Measurements from ENCODE around the gene ST8SIA6. TPM values are rescaled to one million over a fixed set of nuclear protein-coding genes. Genes with fewer than 3 reads are reported as not detected.

ST8SIA6 gene
- total and polyA plus RNA-seq, 2 of the 8 experiments (the other 6 are each of a cell fraction or from before 2014, with no cell fraction given) = 0.70 to 1.1 TPM

DNA sequence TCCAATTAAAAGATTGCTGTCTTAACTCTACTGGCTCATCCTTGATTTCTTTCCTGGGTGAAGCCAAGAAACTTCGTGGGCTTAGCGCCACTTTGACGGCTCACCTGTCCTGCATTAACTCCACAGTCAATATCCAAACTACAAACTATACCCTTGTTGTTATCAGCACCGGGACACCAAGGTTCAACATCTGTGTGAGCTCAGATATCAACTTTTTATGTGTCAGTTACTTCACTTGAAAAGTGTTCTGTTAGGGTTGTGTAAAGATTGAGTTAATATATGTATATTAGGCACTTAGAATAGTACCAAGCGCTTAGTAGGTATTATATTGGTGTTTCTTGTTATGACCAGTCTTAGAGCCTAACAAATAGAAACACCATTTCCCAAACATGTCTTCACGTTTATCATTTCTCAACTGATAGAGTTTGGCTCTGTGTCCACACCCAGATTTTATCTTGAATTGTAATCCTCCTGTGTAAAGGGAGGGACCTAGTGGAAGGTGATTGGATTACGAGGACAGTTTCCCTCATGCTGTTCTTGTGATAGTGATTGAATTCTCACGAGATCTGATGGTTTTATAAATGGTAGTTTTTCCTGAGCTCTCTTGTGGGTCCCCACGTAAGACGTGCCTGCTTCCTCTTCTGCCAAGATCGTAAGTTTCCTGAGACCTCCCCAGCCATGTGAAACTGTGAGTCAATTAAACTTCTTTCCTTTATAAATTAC is 19.0 kb upstream of the ST8SIA6 start:
- H3K14ac ChIP-seq (ENCODE audit: insufficient read length) = no peak overlapping the region
- no peak overlapping the region for H2AFZ ChIP-seq (ENCODE audit: low read length)
- no peak for DNase-seq (ENCODE audit: low read depth in 1 of 2, low spot score in 2 of 2)
- H4K20me1 ChIP-seq (replicated peaks in 1 of 2; ENCODE audit: control insufficient read depth in 1 of 2, insufficient read depth in 2 of 2, low read length in 2 of 2) = no peaks in the 10 kb centered on the region
- no peak overlapping the region for H3K56ac ChIP-seq (replicated peaks; ENCODE audit: insufficient read length, low read depth, low read length)
- no peak overlapping the region for H4K5ac ChIP-seq (ENCODE audit: insufficient read length, low read depth, low read length)
- H3K79me2 ChIP-seq (ENCODE audit: control insufficient read depth in 1 of 2, insufficient read depth in 2 of 2, low read length in 2 of 2) = no peaks in the 10 kb centered on the region
- no peak overlapping the region for H4K8ac ChIP-seq (ENCODE audit: extremely low read depth, insufficient read depth, low read length)
- H4K91ac ChIP-seq (replicated peaks; ENCODE audit: insufficient read length, low read length) = no peak overlapping the region
- H3K4me1 ChIP-seq (replicated peaks in 1 of 4; ENCODE audit: control insufficient read depth in 3 of 4, insufficient read depth in 4 of 4, low read length in 3 of 4) = no peaks in the 10 kb centered on the region; a peak in 1 of 7 replicates
- H2BK12ac ChIP-seq (ENCODE audit: low read depth, low read length) = no peak overlapping the region
- H2BK15ac ChIP-seq (ENCODE audit: low read length) = no peak overlapping the region
- no peak overlapping the region for H3K27ac ChIP-seq (ENCODE audit: low read depth, low read length)
- H3K4me3 ChIP-seq (ENCODE audit: extremely low read depth in 1 of 4, insufficient read depth in 2 of 4, low read depth in 3 of 4, low read length in 4 of 4) = no peak overlapping the region
- H3K4me2 ChIP-seq (ENCODE audit: insufficient read depth in 1 of 2, low read depth in 2 of 2, low read length in 2 of 2) = no peak overlapping the region
- POLR2A ChIA-PET (ENCODE audit: partially characterized antibody) = interaction anchor here (0.6 kb wide), 1 partner anchor 9 kb away, joined by 3 read pairs; no protein-coding TSS in a partner anchor
- H3K23me2 ChIP-seq (ENCODE audit: low read depth, low read length) = no peaks in the 10 kb centered on the region
- no peak for FAIRE-seq
- CTCF ChIA-PET (ENCODE audit: partially characterized antibody) = no interaction called here
- H3K23ac ChIP-seq (ENCODE audit: insufficient read length) = no peak overlapping the region
- H3K18ac ChIP-seq (ENCODE audit: extremely low read depth, low read length) = no peak overlapping the region
- H3K9me3 ChIP-seq (ENCODE audit: insufficient read depth in 2 of 2, low read depth in 1 of 2, low read length in 1 of 2) = peaks cover 0 to 3% of the 10 kb centered on the region in 2 experiments; a peak in 2 of 4 replicates
- no peak overlapping the region for H2BK20ac ChIP-seq (ENCODE audit: low read length)
- H3K4ac ChIP-seq (replicated peaks; ENCODE audit: insufficient read length, low read depth, low read length) = no peak overlapping the region
- WGBS, 2 experiments (ENCODE audit: extremely low coverage in 1 of 2, insufficient coverage in 1 of 2, insufficient read length in 1 of 2, insufficient replicate concordance in 2 of 2, low coverage in 1 of 2, low lambda C conversion rate in 2 of 2, missing lambda C conversion rate in 1 of 2) = 92% methylated on average over 11 of the region's 11 CpGs; no CpG with 5 or more reads in 1 of the 2 experiments
- no peak overlapping the region for H2BK5ac ChIP-seq (ENCODE audit: low read depth, low read length)
- no peak overlapping the region for H2BK120ac ChIP-seq (replicated peaks; ENCODE audit: low read depth, low read length)
- H3K27me3 ChIP-seq (replicated peaks in 1 of 4; ENCODE audit: control insufficient read depth in 3 of 4, extremely low read depth in 1 of 4, insufficient read depth in 3 of 4, low read length in 3 of 4) = no peaks in the 10 kb centered on the region
- no peaks in the 10 kb centered on the region for H3K79me1 ChIP-seq (ENCODE audit: low read depth, low read length)
- H2AK5ac ChIP-seq (ENCODE audit: low read depth, low read length) = no peak overlapping the region
- no peaks in the 10 kb centered on the region for H3K36me3 ChIP-seq (ENCODE audit: control insufficient read depth in 2 of 4, insufficient read depth in 4 of 4, low read length in 3 of 4)
- H3K9ac ChIP-seq (replicated peaks in 1 of 4; ENCODE audit: extremely low read depth in 1 of 4, low read depth in 3 of 4, low read length in 3 of 4) = no peak overlapping the region
- TF ChIP-seq SP4 (IDR thresholded peaks at IDR 0.05; ENCODE audit: low read length) (no peak), EZH2 (IDR thresholded peaks at IDR 0.05; ENCODE audit: low read depth, low read length, severe bottlenecking) (no peak), RXRA (IDR thresholded peaks at IDR 0.05; ENCODE audit: insufficient read depth, low read depth, low read length) (no peak), CBX5 (IDR thresholded peaks at IDR 0.05; ENCODE audit: low read depth, low read length) (no peak), KDM5A (IDR thresholded peaks at IDR 0.05; ENCODE audit: low read length) (no peak), SAP30 (IDR thresholded peaks at IDR 0.05; ENCODE audit: insufficient read depth, insufficient replicate concordance, low read length) (no peak), RAD21 (IDR thresholded peaks at IDR 0.05 in 1 of 2, conservative IDR thresholded peaks at IDR 0.05 in 1 of 2; ENCODE audit: low read depth in 2 of 2, low read length in 2 of 2) (no peak), SIRT6 (IDR thresholded peaks at IDR 0.05; ENCODE audit: low read length) (no peak), TAF7 (optimal IDR thresholded peaks at IDR 0.05; ENCODE audit: borderline replicate concordance, low read depth, low read length) (no peak), NANOG (IDR thresholded peaks at IDR 0.05; ENCODE audit: insufficient read depth, low read depth, low read length, poor library complexity, severe bottlenecking) (no peak)
- TF ChIP-seq, protein P1, sequence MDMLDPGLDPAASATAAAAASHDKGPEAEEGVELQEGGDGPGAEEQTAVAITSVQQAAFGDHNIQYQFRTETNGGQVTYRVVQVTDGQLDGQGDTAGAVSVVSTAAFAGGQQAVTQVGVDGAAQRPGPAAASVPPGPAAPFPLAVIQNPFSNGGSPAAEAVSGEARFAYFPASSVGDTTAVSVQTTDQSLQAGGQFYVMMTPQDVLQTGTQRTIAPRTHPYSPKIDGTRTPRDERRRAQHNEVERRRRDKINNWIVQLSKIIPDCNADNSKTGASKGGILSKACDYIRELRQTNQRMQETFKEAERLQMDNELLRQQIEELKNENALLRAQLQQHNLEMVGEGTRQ (IDR thresholded peaks at IDR 0.05; ENCODE audit: low read length) = no peak

Data from H1 (cell line).